ENCODE measurements around the gene TTC8.

The TTC8 gene

DNA sequence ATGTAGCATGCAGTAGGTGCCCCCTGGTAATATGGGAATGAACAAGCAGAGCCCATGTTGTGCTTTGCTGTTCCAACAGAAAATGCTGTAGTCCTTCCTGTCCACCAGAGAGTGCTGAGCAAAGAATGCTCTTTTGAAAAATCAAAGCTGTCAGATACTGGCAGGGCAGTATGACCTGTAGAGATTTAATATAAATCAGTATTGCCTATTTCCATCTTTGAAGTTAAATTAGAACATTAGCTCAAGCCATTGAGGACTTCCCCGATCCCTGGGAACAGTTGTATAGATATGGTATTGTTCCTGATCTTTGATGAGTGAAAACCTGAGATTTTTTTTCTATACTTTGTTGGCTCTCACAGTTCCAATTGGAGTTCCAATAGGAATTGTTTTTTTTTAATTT is 13.0 kb downstream of the TTC8 start:
- peaks cover 32% of the 10 kb centered on the region for H3K4me1 Mint-ChIP-seq
- TF ChIP-seq, protein P1, sequence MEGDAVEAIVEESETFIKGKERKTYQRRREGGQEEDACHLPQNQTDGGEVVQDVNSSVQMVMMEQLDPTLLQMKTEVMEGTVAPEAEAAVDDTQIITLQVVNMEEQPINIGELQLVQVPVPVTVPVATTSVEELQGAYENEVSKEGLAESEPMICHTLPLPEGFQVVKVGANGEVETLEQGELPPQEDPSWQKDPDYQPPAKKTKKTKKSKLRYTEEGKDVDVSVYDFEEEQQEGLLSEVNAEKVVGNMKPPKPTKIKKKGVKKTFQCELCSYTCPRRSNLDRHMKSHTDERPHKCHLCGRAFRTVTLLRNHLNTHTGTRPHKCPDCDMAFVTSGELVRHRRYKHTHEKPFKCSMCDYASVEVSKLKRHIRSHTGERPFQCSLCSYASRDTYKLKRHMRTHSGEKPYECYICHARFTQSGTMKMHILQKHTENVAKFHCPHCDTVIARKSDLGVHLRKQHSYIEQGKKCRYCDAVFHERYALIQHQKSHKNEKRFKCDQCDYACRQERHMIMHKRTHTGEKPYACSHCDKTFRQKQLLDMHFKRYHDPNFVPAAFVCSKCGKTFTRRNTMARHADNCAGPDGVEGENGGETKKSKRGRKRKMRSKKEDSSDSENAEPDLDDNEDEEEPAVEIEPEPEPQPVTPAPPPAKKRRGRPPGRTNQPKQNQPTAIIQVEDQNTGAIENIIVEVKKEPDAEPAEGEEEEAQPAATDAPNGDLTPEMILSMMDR (IDR thresholded peaks at IDR 0.05; ENCODE audit: unreplicated experiment in 3 of 3) = no peak
- no peaks in the 10 kb centered on the region for H3K9me3 Mint-ChIP-seq
- no peaks in the 10 kb centered on the region for H3K27me3 Mint-ChIP-seq (ENCODE audit: low read depth)
- H3K4me3 Mint-ChIP-seq = no peak overlapping the region
- H3K27ac Mint-ChIP-seq = no peak overlapping the region
- H3K36me3 Mint-ChIP-seq (ENCODE audit: low read depth) = peaks cover 10% of the 10 kb centered on the region

DNA sequence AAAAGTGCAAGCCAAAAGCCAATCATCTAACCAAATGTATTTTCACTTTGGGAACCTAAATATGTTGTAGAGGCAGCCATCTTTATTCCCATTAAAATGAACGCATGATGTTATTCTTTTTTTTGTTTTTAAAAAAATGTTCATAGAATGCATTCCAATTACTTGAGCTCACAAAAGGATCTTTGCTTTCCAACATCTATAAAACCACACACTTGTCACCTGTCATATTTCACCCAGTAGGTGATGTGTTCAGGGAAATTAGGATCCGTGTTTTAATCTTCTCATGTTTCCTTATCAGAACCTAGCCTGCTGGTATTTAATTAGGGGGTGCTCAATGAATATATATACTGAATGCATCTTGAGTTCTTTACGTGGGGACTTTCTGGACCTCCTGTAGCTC is 13.6 kb downstream of the TTC8 start:
- TF ChIP-seq, protein P1 (IDR thresholded peaks at IDR 0.05; ENCODE audit: unreplicated experiment in 3 of 3) = no peak
- H3K4me3 Mint-ChIP-seq = no peak overlapping the region

GRCh38 chr14:88840926-88841325 is 16.5 kb downstream of the TTC8 start:
- no peak overlapping the region for H3K4me3 Mint-ChIP-seq
- H3K9me3 Mint-ChIP-seq = no peaks in the 10 kb centered on the region
- peaks cover 19% of the 10 kb centered on the region for H3K36me3 Mint-ChIP-seq (ENCODE audit: low read depth)
- TF ChIP-seq, protein P1 (IDR thresholded peaks at IDR 0.05; ENCODE audit: unreplicated experiment in 3 of 3) = no peak
- no peak overlapping the region for H3K27ac Mint-ChIP-seq
- H3K4me1 Mint-ChIP-seq = peaks cover 10% of the 10 kb centered on the region
- no peaks in the 10 kb centered on the region for H3K27me3 Mint-ChIP-seq (ENCODE audit: low read depth)

More for the DNA sequence above, 13.6 kb downstream of the TTC8 start:
- peaks cover 32% of the 10 kb centered on the region for H3K4me1 Mint-ChIP-seq
- H3K9me3 Mint-ChIP-seq = no peaks in the 10 kb centered on the region
- H3K36me3 Mint-ChIP-seq (ENCODE audit: low read depth) = peaks cover 8% of the 10 kb centered on the region
- H3K27me3 Mint-ChIP-seq (ENCODE audit: low read depth) = no peaks in the 10 kb centered on the region
- no peak overlapping the region for H3K27ac Mint-ChIP-seq

- Mint-ChIP-seq H3K4me1 (peaks cover 9% of the 10 kb centered on the region), H3K36me3 (ENCODE audit: low read depth) (peaks cover 22% of the 10 kb centered on the region), H3K9me3 (no peaks in the 10 kb centered on the region), H3K27me3 (ENCODE audit: low read depth) (no peaks in the 10 kb centered on the region), H3K27ac (no peak overlapping the region), H3K4me3 (no peak overlapping the region)
- TF ChIP-seq, protein P1 (IDR thresholded peaks at IDR 0.05; ENCODE audit: unreplicated experiment in 3 of 3) = no peak
Observed at GRCh38 chr14:88841741-88842140, 17.3 kb downstream of the TTC8 start.

DNA sequence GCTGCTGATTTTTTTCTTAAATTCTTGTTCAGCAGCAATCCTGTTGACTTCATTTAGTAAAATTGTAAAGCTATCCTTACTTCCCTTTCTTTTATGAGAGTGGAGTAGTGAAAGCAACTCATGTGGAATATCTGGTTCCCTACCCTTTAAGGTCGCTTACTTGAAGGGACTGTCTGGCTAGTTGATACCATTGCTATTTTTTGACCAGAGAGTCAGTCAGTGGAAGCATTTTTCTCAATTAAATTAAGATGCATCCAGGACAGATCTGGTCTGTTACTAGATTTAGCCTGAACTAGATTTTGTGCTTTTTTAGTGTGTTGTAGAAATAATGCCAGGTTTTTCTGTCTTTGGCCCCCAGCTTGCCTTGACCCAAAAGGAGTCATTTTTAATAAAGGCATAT is 18.0 kb downstream of the TTC8 start:
- H3K4me3 Mint-ChIP-seq = no peak overlapping the region
- H3K4me1 Mint-ChIP-seq = peaks cover 4% of the 10 kb centered on the region
- peaks cover 23% of the 10 kb centered on the region for H3K36me3 Mint-ChIP-seq (ENCODE audit: low read depth)
- no peaks in the 10 kb centered on the region for H3K27me3 Mint-ChIP-seq (ENCODE audit: low read depth)
- H3K27ac Mint-ChIP-seq = no peak overlapping the region
- TF ChIP-seq, protein P1 (IDR thresholded peaks at IDR 0.05; ENCODE audit: unreplicated experiment in 3 of 3) = no peak
- H3K9me3 Mint-ChIP-seq = no peaks in the 10 kb centered on the region

DNA sequence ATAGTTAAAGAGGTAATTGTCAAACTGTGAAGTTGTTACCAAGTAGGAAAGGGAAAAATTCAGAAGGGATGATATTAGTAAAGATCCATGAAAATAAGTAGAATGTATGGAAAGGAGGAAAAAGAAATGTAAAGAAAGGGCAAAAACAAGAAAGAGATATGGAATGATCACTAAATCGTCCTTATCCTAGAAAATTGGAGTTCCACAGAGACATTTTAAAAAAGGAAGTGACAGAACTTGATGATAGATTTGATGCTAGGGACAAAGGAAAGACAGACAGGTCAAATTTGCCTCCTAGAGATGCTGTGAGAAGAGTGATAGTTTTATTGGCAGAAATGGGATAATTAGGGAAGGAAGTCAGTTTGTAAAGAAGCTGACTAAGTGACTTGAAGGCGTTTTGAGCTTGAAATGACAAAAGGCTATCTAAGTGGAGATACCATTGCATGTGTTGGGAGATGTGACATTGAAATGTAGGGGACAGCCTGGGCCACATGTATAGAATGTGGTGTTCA is 20.6 kb downstream of the TTC8 start:
- Mint-ChIP-seq H3K4me1 (no peaks in the 10 kb centered on the region), H3K36me3 (ENCODE audit: low read depth) (peaks cover 25% of the 10 kb centered on the region), H3K27ac (no peak overlapping the region), H3K4me3 (no peak overlapping the region), H3K27me3 (ENCODE audit: low read depth) (no peaks in the 10 kb centered on the region), H3K9me3 (no peaks in the 10 kb centered on the region)
- TF ChIP-seq, protein P1 (IDR thresholded peaks at IDR 0.05; ENCODE audit: unreplicated experiment in 3 of 3) = no peak

All from nephron (organoid).